Esophagus squamous epithelium (tissue), 4 donors: Measurements from ENCODE around the gene LRP1B.

Source experiments
- CTCF ChIP-seq, 6 experiments: fragments of 450-650 bp in 4 of 6; fragments of 200-600 bp in 2 of 6; sonication (generic) in 2 of 6; IDR thresholded peaks; one replicate each; pipeline ENCODE4 v1.5.1; 2016 to 2019; ENCODE audit warnings: antibody characterized with exemption in 6 of 6, mild to moderate bottlenecking in 4 of 6, moderate library complexity in 4 of 6
- POLR2A ChIP-seq, 4 donors: fragments of 450-650 bp; IDR thresholded peaks; one replicate each; pipeline ENCODE4 v1.6.1; 2017; ENCODE audit warnings: antibody characterized with exemption in 4 of 4, mild to moderate bottlenecking in 4 of 4, moderate library complexity in 3 of 4

- no peak for TF ChIP-seq CTCF (IDR thresholded peaks at IDR 0.05)
- no peak for TF ChIP-seq POLR2A (IDR thresholded peaks at IDR 0.05)
Observed at GRCh38 chr2:142130111-142131009, 456 bp downstream of the LRP1B start.
